Astrocyte (in vitro differentiated cells and primary cell): ENCODE results near the gene KDM7A. TPM values are rescaled to one million over a fixed set of nuclear protein-coding genes. Genes with fewer than 3 reads are reported as not detected.

ENCODE experiments used
- DNase-seq: peaks from one replicate; pipeline ENCODE4 v3.0.0-alpha.2; 2010; ENCODE audit warnings: low read depth
- FAIRE-seq: peaks from 2 replicates; lab custom pipeline; 2011; peaks lifted over from hg19 to GRCh38; lab: Jason Lieb, UNC
- H2AFZ ChIP-seq: 2 replicates; pipeline ENCODE4 v1.6.0; 2012; ENCODE audit warnings: low read depth, low read length, inconsistent platforms
- H3K27ac ChIP-seq: 2 replicates; pipeline ENCODE4 v1.5.1; 2011; ENCODE audit warnings: low read depth, low read length, inconsistent platforms
- H3K27me3 ChIP-seq: 2 replicates; pipeline ENCODE4 v1.6.0; 2011; ENCODE audit warnings: low read length, inconsistent platforms; ENCODE audit not compliant: insufficient read depth
- H3K36me3 ChIP-seq: 2 replicates; pipeline ENCODE4 v1.5.1; 2011; ENCODE audit warnings: low read length, inconsistent platforms; ENCODE audit not compliant: insufficient read depth
- H3K4me1 ChIP-seq: 2 replicates; pipeline ENCODE4 v1.5.1; 2011; ENCODE audit warnings: low read length, inconsistent platforms; ENCODE audit not compliant: insufficient read depth
- H3K4me2 ChIP-seq: 2 replicates; pipeline ENCODE4 v1.6.0; 2012; ENCODE audit warnings: low read length, inconsistent platforms
- H3K4me3 ChIP-seq: 2 replicates; pipeline ENCODE4 v1.5.1; 2011; ENCODE audit warnings: low read depth, mild to moderate bottlenecking, low read length, inconsistent platforms; ENCODE audit not compliant: insufficient read depth
- H3K79me2 ChIP-seq: 2 replicates; pipeline ENCODE4 v1.6.0; 2012; ENCODE audit warnings: mild to moderate bottlenecking, low read length, inconsistent platforms; ENCODE audit not compliant: insufficient read depth
- H3K9ac ChIP-seq: 2 replicates; pipeline ENCODE4 v1.6.0; 2012; ENCODE audit warnings: mild to moderate bottlenecking, low read length, inconsistent platforms
- H3K9me3 ChIP-seq: 2 replicates; pipeline ENCODE4 v1.5.1; 2012; ENCODE audit warnings: low read depth, mild to moderate bottlenecking, low read length, inconsistent platforms; ENCODE audit not compliant: insufficient read depth
- H4K20me1 ChIP-seq: 2 replicates; pipeline ENCODE4 v1.6.0; 2012; ENCODE audit warnings: low read length, inconsistent platforms; ENCODE audit not compliant: insufficient read depth
- H3K27ac Mint-ChIP-seq: one replicate; pipeline ENCODE4 v1.8.0; 2021; ENCODE audit warnings: mild to moderate bottlenecking, mixed read lengths; ENCODE audit not compliant: unreplicated experiment
- H3K27me3 Mint-ChIP-seq: one replicate; pipeline ENCODE4 v1.8.0; 2021; ENCODE audit warnings: low read depth, mixed read lengths; ENCODE audit not compliant: unreplicated experiment
- H3K36me3 Mint-ChIP-seq: one replicate; pipeline ENCODE4 v1.8.0; 2021; ENCODE audit warnings: low read depth, mixed read lengths; ENCODE audit not compliant: unreplicated experiment
- H3K4me1 Mint-ChIP-seq: one replicate; pipeline ENCODE4 v1.8.0; 2021; ENCODE audit warnings: low read depth, mixed read lengths; ENCODE audit not compliant: unreplicated experiment
- H3K4me3 Mint-ChIP-seq: one replicate; pipeline ENCODE4 v1.8.0; 2021; ENCODE audit warnings: mild to moderate bottlenecking, moderate library complexity, mixed read lengths; ENCODE audit not compliant: unreplicated experiment
- H3K9me3 Mint-ChIP-seq: one replicate; pipeline ENCODE4 v1.8.0; 2021; ENCODE audit warnings: mild to moderate bottlenecking, mixed read lengths; ENCODE audit not compliant: unreplicated experiment
- EZH2 ChIP-seq: IDR thresholded peaks from 2 replicates; pipeline ENCODE4 v1.6.1; 2012; ENCODE audit warnings: mild to moderate bottlenecking, low read length, inconsistent platforms; ENCODE audit not compliant: insufficient read depth
- total RNA-seq: library from RNA; stranded (reverse); gene quantifications from 2 replicates; pipeline ENCODE4 v1.2.1, GENCODE V29; 2021
- TF ChIP-seq, protein P1 (sequence below): IDR thresholded peaks from 2 replicates; pipeline ENCODE4 v1.5.1; 2011; ENCODE audit warnings: low read depth, mild to moderate bottlenecking, inconsistent platforms, low read length, moderate library complexity; ENCODE audit not compliant: insufficient read depth

The KDM7A gene
- total RNA-seq, 1 donor from 2014 or later: 5.4 TPM

DNA sequence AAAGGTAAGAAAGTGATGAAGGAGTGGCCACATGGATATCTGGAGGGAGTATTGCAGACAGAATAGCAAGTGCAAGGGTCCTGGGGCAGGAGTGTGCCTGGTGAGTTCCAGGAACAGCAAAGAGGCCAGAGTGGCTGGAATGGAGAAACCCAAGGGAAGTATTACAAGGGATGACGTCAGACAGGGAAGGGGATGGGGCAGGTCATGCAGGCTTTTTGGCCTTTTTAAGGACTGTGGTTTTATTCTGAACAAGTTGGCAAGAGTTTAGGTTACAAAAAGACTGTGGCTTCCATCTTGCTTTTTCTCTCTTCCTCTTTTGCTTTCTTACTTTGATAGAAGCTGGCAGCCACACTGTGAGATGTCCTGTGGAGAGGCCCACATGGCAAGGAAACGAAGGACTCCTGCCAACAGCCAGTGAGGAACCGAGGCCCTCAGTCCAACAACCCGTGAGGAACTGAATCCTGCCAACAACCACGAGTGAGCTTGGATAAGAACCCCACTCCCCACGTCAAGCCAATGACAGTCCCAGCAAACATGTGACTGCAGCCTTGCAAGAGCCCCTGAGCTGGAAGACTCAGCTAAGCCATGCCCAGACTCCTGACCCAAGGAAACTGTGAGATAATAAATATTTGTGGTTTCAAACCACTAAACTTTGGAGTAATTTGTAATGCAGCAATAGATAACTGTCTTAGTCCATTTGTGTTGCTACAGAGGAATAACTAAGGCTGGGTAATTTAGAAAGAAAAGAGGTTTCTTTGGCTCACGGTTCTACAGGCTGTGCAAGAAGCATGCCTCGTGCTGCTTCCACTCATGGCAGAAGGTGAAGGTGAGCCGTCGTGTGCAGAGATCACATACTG, 19.8 kb upstream of the KDM7A start:
- no peak overlapping the region for H3K9ac ChIP-seq
- H3K4me1 ChIP-seq: peaks cover 13% of the 10 kb centered on the region
- Mint-ChIP-seq H3K27ac (no peak overlapping the region), H3K27me3 (peaks cover 18% of the 10 kb centered on the region), H3K9me3 (peaks cover 11% of the 10 kb centered on the region), H3K36me3 (no peaks in the 10 kb centered on the region), H3K4me3 (no peak overlapping the region), H3K4me1 (peaks cover 4% of the 10 kb centered on the region)
- no peak overlapping the region for H3K4me3 ChIP-seq
- H3K9me3 ChIP-seq: no peaks in the 10 kb centered on the region
- H3K27ac ChIP-seq: no peak overlapping the region
- no peak for FAIRE-seq
- H3K79me2 ChIP-seq: no peaks in the 10 kb centered on the region
- H3K36me3 ChIP-seq: no peaks in the 10 kb centered on the region
- no peaks in the 10 kb centered on the region for H4K20me1 ChIP-seq
- no peak overlapping the region for H2AFZ ChIP-seq
- DNase-seq: peak; percentile 81
- peaks cover 4% of the 10 kb centered on the region for H3K27me3 ChIP-seq
- no peak for TF ChIP-seq EZH2
- TF ChIP-seq, protein P1, sequence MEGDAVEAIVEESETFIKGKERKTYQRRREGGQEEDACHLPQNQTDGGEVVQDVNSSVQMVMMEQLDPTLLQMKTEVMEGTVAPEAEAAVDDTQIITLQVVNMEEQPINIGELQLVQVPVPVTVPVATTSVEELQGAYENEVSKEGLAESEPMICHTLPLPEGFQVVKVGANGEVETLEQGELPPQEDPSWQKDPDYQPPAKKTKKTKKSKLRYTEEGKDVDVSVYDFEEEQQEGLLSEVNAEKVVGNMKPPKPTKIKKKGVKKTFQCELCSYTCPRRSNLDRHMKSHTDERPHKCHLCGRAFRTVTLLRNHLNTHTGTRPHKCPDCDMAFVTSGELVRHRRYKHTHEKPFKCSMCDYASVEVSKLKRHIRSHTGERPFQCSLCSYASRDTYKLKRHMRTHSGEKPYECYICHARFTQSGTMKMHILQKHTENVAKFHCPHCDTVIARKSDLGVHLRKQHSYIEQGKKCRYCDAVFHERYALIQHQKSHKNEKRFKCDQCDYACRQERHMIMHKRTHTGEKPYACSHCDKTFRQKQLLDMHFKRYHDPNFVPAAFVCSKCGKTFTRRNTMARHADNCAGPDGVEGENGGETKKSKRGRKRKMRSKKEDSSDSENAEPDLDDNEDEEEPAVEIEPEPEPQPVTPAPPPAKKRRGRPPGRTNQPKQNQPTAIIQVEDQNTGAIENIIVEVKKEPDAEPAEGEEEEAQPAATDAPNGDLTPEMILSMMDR: no peak
- no peak overlapping the region for H3K4me2 ChIP-seq

DNA sequence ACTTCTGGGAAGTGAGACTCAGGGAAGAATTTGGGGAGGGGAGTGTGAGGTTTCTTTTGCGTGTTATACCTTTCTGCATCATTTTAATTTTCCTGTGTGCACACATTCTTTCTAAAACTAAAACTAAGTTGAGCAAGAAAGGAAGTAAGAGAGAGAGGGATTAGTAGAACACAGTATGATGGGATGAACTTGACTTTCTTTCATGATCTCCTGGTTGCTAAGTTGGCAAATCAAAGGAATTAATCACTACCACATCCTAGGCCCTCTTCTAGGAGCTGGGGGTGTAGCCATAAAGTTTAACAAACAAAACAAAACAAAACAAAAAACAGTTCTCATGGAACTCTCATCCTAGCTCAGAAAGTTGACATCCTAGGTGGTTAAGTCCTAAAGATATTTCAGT, 19.1 kb upstream of the KDM7A start:
- Mint-ChIP-seq H3K4me3 (no peak overlapping the region), H3K27me3 (peaks cover 18% of the 10 kb centered on the region), H3K9me3 (peaks cover 9% of the 10 kb centered on the region), H3K36me3 (no peaks in the 10 kb centered on the region), H3K4me1 (peaks cover 4% of the 10 kb centered on the region), H3K27ac (no peak overlapping the region)
- H3K27ac ChIP-seq: no peak overlapping the region
- no peak overlapping the region for H3K4me2 ChIP-seq
- H3K79me2 ChIP-seq: no peaks in the 10 kb centered on the region
- DNase-seq: no peak
- peaks cover 13% of the 10 kb centered on the region for H3K4me1 ChIP-seq
- TF ChIP-seq EZH2: no peak
- TF ChIP-seq, protein P1: no peak
- H3K27me3 ChIP-seq: peaks cover 6% of the 10 kb centered on the region
- H3K9ac ChIP-seq: no peak overlapping the region
- no peak for FAIRE-seq
- H3K36me3 ChIP-seq: no peaks in the 10 kb centered on the region
- no peaks in the 10 kb centered on the region for H3K9me3 ChIP-seq
- no peaks in the 10 kb centered on the region for H4K20me1 ChIP-seq
- no peak overlapping the region for H3K4me3 ChIP-seq
- H2AFZ ChIP-seq: no peak overlapping the region

DNA sequence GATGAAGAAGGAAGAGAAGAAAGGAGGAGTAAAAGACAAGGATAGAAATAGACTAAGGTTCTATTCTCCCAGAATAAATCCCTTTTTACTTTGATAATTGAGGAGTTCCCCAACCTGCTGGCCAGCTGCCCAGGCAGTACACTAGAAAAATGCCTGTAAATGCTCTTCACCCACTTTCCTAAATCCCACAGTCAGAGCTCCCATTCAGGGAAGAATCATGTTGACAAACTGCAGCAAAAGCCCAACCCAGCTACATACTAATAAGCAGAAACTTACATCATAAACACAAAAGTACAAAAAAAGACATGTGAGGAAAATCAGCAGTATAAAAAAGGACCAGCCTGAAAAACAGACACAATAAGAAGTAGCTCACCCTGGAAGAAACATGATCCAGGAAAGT, 15.8 kb upstream of the KDM7A start:
- H3K9me3 Mint-ChIP-seq: peaks cover 9% of the 10 kb centered on the region
- H3K4me1 ChIP-seq: no peaks in the 10 kb centered on the region

More for the DNA sequence above, 15.8 kb upstream of the KDM7A start:
- H3K27ac Mint-ChIP-seq: no peak overlapping the region
- no peak overlapping the region for H3K4me3 Mint-ChIP-seq
- H3K9me3 ChIP-seq: no peaks in the 10 kb centered on the region
- no peaks in the 10 kb centered on the region for H3K36me3 Mint-ChIP-seq
- FAIRE-seq (no peak), DNase-seq (no peak)
- H3K9ac ChIP-seq: no peak overlapping the region
- H3K4me2 ChIP-seq: no peak overlapping the region
- H3K36me3 ChIP-seq: no peaks in the 10 kb centered on the region
- H4K20me1 ChIP-seq: no peaks in the 10 kb centered on the region
- H2AFZ ChIP-seq: no peak overlapping the region
- H3K27me3 Mint-ChIP-seq: peaks cover 27% of the 10 kb centered on the region
- no peak for TF ChIP-seq EZH2
- TF ChIP-seq, protein P1: no peak
- no peak overlapping the region for H3K27ac ChIP-seq
- no peak overlapping the region for H3K4me3 ChIP-seq
- no peaks in the 10 kb centered on the region for H3K79me2 ChIP-seq
- H3K4me1 Mint-ChIP-seq: peaks cover 4% of the 10 kb centered on the region
- H3K27me3 ChIP-seq: peaks cover 15% of the 10 kb centered on the region
